KBM-7 (cell line): ENCODE measurements around the gene SPDYA.

ENCODE experiments used
- DNase-seq: peaks from one replicate; pipeline ENCODE4 v3.0.0-alpha.2; 2015
- in situ Hi-C: fragments of 300-500 bp; cut with MboI; formaldehyde crosslinking; loops from 2 replicates; pipeline ENCODE4 v1.14.3; 2020; ENCODE audit warnings: low sequenced_read_pairs, low pct_unique_long_range_greater_than_20kb, mixed read lengths

SPDYA gene

DNA sequence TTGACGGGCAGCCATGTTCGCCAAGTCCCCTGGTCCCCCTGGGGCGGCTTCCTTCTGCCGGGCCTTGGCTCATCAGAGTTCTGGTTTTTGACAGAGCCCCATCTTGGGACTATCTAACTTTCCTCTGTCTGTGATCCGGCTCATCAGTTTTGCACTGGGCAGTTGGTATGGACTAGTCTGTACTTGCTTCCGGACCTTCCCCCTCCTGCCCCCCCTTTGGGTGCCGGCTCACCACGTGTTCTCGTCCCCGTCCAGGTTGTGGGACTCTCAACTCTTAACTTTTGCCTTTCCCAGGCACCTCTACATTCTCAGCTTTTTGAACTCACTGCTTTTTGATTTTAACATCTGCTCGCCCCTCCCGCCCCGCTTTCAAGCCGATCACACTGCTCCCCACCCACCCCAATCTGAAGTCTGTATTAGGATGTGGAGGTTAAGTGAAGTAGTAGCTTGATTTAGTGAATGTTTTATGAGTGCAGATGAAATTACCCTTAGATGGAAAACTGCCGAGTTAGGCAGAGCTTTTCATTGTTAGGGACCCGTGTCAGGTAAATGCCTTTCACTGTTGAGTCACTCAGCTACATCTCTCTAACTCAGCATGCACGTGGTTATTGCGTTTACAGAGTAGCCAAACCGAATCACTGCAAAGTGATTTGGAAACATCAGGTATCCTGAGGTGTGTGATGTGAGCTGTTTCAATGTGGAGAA, 84.7 kb downstream of the SPDYA start:
- in situ Hi-C loops, result no loop called here
- DNase-seq, result peak; percentile 64

DNA sequence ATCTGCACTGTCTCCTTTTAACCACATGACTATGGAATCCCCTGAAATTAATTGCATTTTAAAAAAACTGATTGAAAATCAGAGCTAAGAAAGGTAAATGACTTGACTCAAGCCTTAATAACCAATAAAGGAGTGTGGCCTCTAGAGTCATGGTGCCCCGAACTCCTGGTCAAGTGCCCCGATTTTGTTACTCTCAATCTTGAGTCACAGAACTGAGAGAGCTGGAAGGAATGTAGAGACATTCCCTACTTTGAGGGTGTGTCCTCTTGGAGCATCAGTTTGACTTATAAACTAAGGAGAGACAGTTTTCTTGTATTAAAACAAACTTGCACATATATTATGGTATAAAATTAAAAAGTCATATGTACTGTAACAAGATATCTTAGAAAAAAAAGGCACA, 86.3 kb downstream of the SPDYA start:
- DNase-seq, result no peak
- in situ Hi-C loops, result no loop called here

DNA sequence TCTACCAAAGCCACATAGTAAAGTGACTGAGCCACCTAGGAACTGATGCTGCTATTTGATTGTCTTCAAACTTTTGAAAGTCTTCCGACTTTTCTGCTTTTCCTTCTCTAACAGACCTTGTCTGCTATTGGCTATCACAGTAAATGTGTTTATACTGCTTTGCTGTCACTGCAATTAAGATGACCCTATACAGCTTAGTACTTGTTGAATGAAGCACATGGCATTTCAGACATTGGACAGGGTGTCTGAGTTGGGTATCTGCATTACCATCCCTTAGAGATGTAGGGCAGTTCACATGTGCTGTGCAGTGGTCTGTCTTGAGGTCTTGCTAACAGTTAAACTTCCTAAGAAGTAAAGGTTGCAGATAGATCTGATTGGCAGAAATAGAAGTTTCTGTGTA, 87.4 kb downstream of the SPDYA start:
- in situ Hi-C loops, result no loop called here
- no peak for DNase-seq
